Mucosa of stomach (tissue), 1 donor: ENCODE results near the gene MARCHF4.

Experiments
- H3K27me3 ChIP-seq: one replicate; pipeline ENCODE4 v1.7.0; 2013; ENCODE audit warnings: mild to moderate bottlenecking, low read length; ENCODE audit not compliant: control insufficient read depth, insufficient read depth
- H3K36me3 ChIP-seq: one replicate; pipeline ENCODE4 v1.7.0; 2013; ENCODE audit warnings: low read length; ENCODE audit not compliant: control insufficient read depth, insufficient read depth
- H3K4me1 ChIP-seq: one replicate; pipeline ENCODE4 v1.7.0; 2013; ENCODE audit warnings: mild to moderate bottlenecking, low read length; ENCODE audit not compliant: control insufficient read depth, insufficient read depth
- H3K4me3 ChIP-seq: one replicate; pipeline ENCODE4 v1.7.0; 2013; ENCODE audit warnings: low read length
- H3K9ac ChIP-seq: one replicate; pipeline ENCODE4 v1.7.0; 2013; ENCODE audit warnings: mild to moderate bottlenecking, low read length, moderate library complexity
- H3K9me3 ChIP-seq: one replicate; pipeline ENCODE4 v1.7.0; 2013; ENCODE audit warnings: mild to moderate bottlenecking, low read length, moderate library complexity; ENCODE audit not compliant: control insufficient read depth
- donor health status: Pancreatic carcinoma.

Gene MARCHF4

GRCh38 chr2:216406826-216407225 lies 34.5 kb upstream of the MARCHF4 start:
- H3K9me3 ChIP-seq, result no peaks in the 10 kb centered on the region
- H3K27me3 ChIP-seq, result peaks cover 2% of the 10 kb centered on the region
- H3K9ac ChIP-seq, result no peak overlapping the region
- no peaks in the 10 kb centered on the region for H3K36me3 ChIP-seq
- no peak overlapping the region for H3K4me3 ChIP-seq
- H3K4me1 ChIP-seq, result no peaks in the 10 kb centered on the region

DNA sequence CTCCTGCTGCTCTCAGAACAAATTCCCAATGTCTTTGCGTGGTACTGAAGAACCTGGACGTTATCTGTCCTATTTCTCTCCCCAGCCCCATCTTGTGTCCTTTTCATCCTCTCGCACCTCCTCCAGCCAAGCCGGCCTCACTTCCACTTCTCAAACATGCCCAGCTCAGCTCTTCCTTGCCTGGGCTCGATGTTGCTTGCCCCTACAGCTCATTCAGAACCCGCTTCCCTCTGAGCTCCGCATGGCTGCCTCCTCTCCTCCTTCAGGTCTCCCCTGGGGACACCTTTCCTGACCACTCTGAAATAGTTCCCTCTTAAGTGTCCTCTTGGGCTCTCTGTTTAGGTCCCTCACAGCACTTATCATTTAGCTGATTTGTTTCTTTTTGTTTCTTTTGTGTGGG lies 33.3 kb upstream of the MARCHF4 start:
- Histone ChIP-seq H3K27me3 (peaks cover 2% of the 10 kb centered on the region), H3K4me1 (no peaks in the 10 kb centered on the region), H3K36me3 (no peaks in the 10 kb centered on the region), H3K9me3 (no peaks in the 10 kb centered on the region), H3K4me3 (no peak overlapping the region), H3K9ac (no peak overlapping the region)

- Histone ChIP-seq H3K27me3 (peaks cover 2% of the 10 kb centered on the region), H3K36me3 (no peaks in the 10 kb centered on the region), H3K4me3 (no peak overlapping the region), H3K4me1 (no peaks in the 10 kb centered on the region), H3K9me3 (no peaks in the 10 kb centered on the region), H3K9ac (no peak overlapping the region)
These were observed 31.8 kb upstream of the MARCHF4 start for GRCh38 chr2:216404010-216404618.

DNA sequence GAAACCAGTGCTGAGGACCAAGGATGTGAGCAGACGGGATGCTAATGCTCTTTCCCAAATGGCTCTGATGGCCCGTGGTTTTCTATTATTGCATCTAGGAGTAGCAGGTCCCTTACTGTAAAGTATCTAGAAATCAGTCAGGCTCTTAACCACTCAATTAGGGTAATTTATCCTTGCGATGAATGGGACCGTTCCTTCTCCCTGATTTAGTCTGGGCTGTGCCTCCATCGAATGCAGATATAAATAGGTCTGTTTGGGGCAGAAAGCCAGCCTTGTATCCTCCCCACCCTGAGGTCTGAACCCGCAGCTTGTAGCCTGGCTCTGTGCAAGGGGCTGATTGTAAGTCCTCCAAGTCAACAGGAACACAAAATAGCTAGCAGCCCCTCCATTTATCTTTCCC lies 30.5 kb upstream of the MARCHF4 start:
- H3K4me1 ChIP-seq, result no peaks in the 10 kb centered on the region
- H3K9ac ChIP-seq, result no peak overlapping the region

GRCh38 chr2:216399621-216400020 lies 27.3 kb upstream of the MARCHF4 start:
- Histone ChIP-seq H3K27me3 (no peaks in the 10 kb centered on the region), H3K36me3 (no peaks in the 10 kb centered on the region), H3K4me1 (no peaks in the 10 kb centered on the region), H3K9me3 (no peaks in the 10 kb centered on the region), H3K9ac (no peak overlapping the region), H3K4me3 (no peak overlapping the region)

More for the DNA sequence above, 30.5 kb upstream of the MARCHF4 start:
- H3K27me3 ChIP-seq, result no peaks in the 10 kb centered on the region
- H3K9me3 ChIP-seq, result no peaks in the 10 kb centered on the region
- H3K36me3 ChIP-seq, result no peaks in the 10 kb centered on the region
- H3K4me3 ChIP-seq, result no peak overlapping the region

DNA sequence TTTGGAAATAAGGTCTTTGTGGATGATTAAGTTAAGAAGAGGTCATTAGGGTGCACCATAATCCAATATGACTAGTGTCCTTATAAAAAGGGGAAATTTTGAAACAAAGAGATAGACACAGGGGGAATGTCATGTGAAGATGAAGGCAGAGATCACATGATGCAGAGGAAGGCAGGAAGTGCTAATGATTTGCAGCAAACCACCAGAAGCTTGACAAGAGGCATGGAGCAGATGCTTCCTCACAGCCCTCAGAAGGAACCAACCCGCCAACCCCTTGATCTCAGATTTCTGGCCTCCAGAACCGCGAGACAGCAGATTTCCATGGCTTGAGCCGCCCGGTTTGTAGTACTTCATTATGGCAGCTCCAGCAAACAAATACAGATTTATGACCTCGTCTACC lies 22.6 kb upstream of the MARCHF4 start:
- H3K36me3 ChIP-seq, result no peaks in the 10 kb centered on the region
- H3K9me3 ChIP-seq, result no peaks in the 10 kb centered on the region
- H3K4me1 ChIP-seq, result no peaks in the 10 kb centered on the region
- no peak overlapping the region for H3K4me3 ChIP-seq
- no peaks in the 10 kb centered on the region for H3K27me3 ChIP-seq
- H3K9ac ChIP-seq, result no peak overlapping the region

- peaks cover 6% of the 10 kb centered on the region for H3K27me3 ChIP-seq
- H3K4me1 ChIP-seq, result no peaks in the 10 kb centered on the region
- no peaks in the 10 kb centered on the region for H3K36me3 ChIP-seq
- no peak overlapping the region for H3K4me3 ChIP-seq
- H3K9me3 ChIP-seq, result no peaks in the 10 kb centered on the region
- no peak overlapping the region for H3K9ac ChIP-seq
These were observed 20.9 kb upstream of the MARCHF4 start for GRCh38 chr2:216392945-216393840.

- no peak overlapping the region for H3K9ac ChIP-seq
- H3K4me1 ChIP-seq, result no peaks in the 10 kb centered on the region
- H3K36me3 ChIP-seq, result no peaks in the 10 kb centered on the region
- peaks cover 6% of the 10 kb centered on the region for H3K27me3 ChIP-seq
- H3K4me3 ChIP-seq, result no peak overlapping the region
- H3K9me3 ChIP-seq, result no peaks in the 10 kb centered on the region
These were observed 19.8 kb upstream of the MARCHF4 start for GRCh38 chr2:216392018-216392562.

DNA sequence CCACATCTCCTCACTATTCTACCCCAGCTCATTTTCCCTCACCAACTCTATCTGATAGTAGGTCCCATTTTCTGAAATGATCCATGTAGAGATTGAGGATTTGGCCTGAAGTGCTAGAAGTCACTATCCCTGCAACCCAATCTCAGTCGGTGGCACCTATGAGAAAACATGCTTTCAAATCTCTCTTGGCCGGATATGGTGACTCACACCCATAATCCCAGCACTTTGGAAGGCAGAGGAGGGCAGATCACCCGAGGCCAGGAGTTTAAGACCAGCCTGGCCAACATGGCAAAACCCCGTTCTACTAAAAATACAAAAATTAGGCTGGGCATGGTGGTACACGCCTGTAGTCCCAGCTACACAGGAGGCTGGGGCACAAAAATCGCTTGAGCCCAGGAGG lies 19.1 kb upstream of the MARCHF4 start:
- Histone ChIP-seq H3K9me3 (no peaks in the 10 kb centered on the region), H3K27me3 (peaks cover 6% of the 10 kb centered on the region), H3K4me1 (no peaks in the 10 kb centered on the region), H3K36me3 (no peaks in the 10 kb centered on the region), H3K4me3 (no peak overlapping the region), H3K9ac (no peak overlapping the region)

DNA sequence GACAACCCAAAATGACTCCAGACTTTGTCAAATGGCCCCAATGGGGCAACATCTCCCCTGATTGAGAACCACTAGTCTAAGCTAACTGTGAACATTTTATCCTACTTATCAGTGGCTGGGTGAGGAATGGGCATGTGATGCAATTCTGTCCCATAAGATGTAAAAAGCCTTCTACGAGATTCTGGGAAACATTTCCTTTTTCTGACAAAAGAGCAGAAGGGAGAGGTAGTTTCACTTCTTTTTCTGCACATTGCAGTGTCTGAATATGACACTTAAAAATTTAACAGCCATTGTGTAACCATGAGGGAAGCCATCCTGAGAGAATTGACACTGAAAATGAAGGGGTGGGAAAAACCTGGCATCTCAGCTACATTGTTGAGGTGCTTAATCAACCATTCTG lies 17.3 kb upstream of the MARCHF4 start:
- H3K9ac ChIP-seq, result no peak overlapping the region
- peaks cover 6% of the 10 kb centered on the region for H3K27me3 ChIP-seq
- no peaks in the 10 kb centered on the region for H3K9me3 ChIP-seq
- H3K4me1 ChIP-seq, result no peaks in the 10 kb centered on the region
- H3K4me3 ChIP-seq, result no peak overlapping the region
- no peaks in the 10 kb centered on the region for H3K36me3 ChIP-seq

- Histone ChIP-seq H3K4me3 (no peak overlapping the region), H3K36me3 (no peaks in the 10 kb centered on the region), H3K27me3 (peaks cover 6% of the 10 kb centered on the region), H3K4me1 (no peaks in the 10 kb centered on the region), H3K9me3 (no peaks in the 10 kb centered on the region), H3K9ac (no peak overlapping the region)
These were observed 16.0 kb upstream of the MARCHF4 start for GRCh38 chr2:216388046-216388884.

DNA sequence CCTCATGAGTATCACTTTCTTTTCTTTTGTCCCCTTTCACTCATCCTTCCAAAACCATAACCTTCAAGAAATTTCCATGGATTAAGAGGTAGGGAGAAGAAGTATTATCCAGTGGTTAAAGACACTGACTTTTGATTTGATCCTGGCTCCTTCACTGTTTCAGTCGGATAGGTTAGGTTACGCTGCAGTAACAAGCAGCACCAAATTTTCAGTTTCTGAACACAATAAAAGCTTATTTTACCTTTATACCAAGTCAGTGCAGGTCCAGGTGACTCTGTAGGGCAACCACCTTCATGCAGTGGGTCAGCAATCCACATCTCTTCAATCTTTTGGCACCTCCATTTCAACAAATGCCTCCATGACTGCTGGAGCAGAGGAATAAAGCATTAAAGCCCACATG lies 15.0 kb upstream of the MARCHF4 start:
- Histone ChIP-seq H3K4me3 (no peak overlapping the region), H3K36me3 (no peaks in the 10 kb centered on the region)

More for the DNA sequence above, 15.0 kb upstream of the MARCHF4 start:
- Histone ChIP-seq H3K4me1 (no peaks in the 10 kb centered on the region), H3K27me3 (peaks cover 6% of the 10 kb centered on the region), H3K9ac (no peak overlapping the region), H3K9me3 (no peaks in the 10 kb centered on the region)
